GM23248 (cell line): ENCODE data around the gene PLAGL2.

Experiments used
- EZH2 ChIP-seq: fragments of 200-600 bp; sonication (generic); IDR thresholded peaks from 2 replicates; pipeline ENCODE4 v1.6.1; 2018; ENCODE audit warnings: antibody characterized with exemption, mild to moderate bottlenecking; ENCODE audit not compliant: insufficient read depth, poor library complexity, severe bottlenecking
- EZH2phosphoT487 ChIP-seq: fragments of 200-600 bp; sonication (generic); IDR thresholded peaks from 2 replicates; pipeline ENCODE4 v1.6.1; 2018; ENCODE audit warnings: antibody characterized with exemption, moderate library complexity, mild to moderate bottlenecking, low read depth; ENCODE audit not compliant: insufficient read depth

GRCh38 chr20:32157611-32158010 is 49.9 kb downstream of the PLAGL2 start:
- no peak for TF ChIP-seq EZH2
- no peak for TF ChIP-seq EZH2phosphoT487
